Large intestine (tissue), 3 donors: ENCODE measurements around the gene CD58. TPM values are rescaled to one million over a fixed set of nuclear protein-coding genes. Genes with fewer than 3 reads are reported as not detected.

Experiments used
- DNase-seq, 2 donors: peaks; one replicate each; pipeline versions ENCODE4 v3.0.0 to v3.0.0-alpha.2; 2013
- H3K27ac ChIP-seq: one replicate; pipeline ENCODE4 v1.5.1; 2013; ENCODE audit warnings: low read length
- H3K27me3 ChIP-seq: 2 replicates; pipeline ENCODE4 v1.6.1; 2013; ENCODE audit warnings: low read length; ENCODE audit not compliant: control insufficient read depth, insufficient read depth
- H3K36me3 ChIP-seq: 2 replicates; pipeline ENCODE4 v1.6.1; 2013; ENCODE audit warnings: low read length; ENCODE audit not compliant: control insufficient read depth, insufficient read depth
- H3K4me1 ChIP-seq: one replicate; pipeline ENCODE4 v1.6.1; 2013; ENCODE audit warnings: low read length; ENCODE audit not compliant: control insufficient read depth, insufficient read depth
- H3K4me3 ChIP-seq: one replicate; pipeline ENCODE4 v1.5.1; 2013; ENCODE audit warnings: low read length
- H3K9me3 ChIP-seq: one replicate; pipeline ENCODE4 v1.6.1; 2013; ENCODE audit warnings: mild to moderate bottlenecking, low read depth, low read length, moderate library complexity; ENCODE audit not compliant: control insufficient read depth
- WGBS: methylation state at CpG from one replicate; pipeline ENCODE4 v1.1.5; 2013; ENCODE audit warnings: low lambda C conversion rate; ENCODE audit not compliant: insufficient coverage; 5-methylcytosine and 5-hydroxymethylcytosine counted together
- polyA plus RNA-seq: library from polyadenylated mRNA; unstranded; fragments of 120-200 nt; gene quantifications from one replicate; pipeline ENCODE4 v1.2.1, GENCODE V29; 2013

CD58 gene
- polyA plus RNA-seq, 1 donor: 28.6 TPM

DNA sequence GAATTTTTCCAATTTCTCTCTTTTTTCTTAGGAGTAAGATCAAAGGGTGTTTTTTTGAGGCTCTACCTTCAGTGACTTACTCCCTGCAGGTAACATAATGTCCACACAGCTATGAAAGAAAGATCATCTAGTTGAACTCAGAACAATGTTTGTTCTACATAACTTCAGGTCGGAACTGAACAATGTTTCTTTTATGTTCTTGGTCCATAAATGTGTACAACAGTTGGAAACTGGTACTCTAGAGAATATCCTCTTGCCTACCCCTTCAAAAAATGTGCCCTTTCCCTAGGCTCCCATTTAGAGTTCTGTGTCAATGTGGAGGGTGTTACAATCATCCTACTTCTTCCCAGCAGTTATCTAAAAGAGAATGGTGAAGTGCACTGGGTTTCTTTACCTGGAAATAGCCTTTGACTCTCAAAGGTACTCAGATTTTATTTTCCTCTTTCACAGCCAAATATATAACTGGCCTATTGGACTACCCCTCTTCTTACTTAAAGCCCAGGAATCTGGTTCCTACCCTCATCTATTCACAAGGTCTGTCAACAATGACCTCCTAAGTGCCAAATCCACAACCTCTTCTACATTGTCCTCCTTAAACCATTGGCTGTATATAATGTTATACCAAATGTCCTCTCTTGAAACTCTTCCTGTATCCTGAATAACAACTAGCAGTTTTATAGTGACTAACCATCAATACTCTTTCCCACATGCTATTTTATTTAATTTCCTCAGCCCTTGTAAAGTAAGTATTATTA lies 42.3 kb downstream of the CD58 start:
- peaks cover 11% of the 10 kb centered on the region for H3K36me3 ChIP-seq
- peaks cover 2% of the 10 kb centered on the region for H3K9me3 ChIP-seq
- H3K27ac ChIP-seq: no peak overlapping the region
- no peaks in the 10 kb centered on the region for H3K27me3 ChIP-seq
- DNase-seq: no peak
- no peak overlapping the region for H3K4me3 ChIP-seq
- H3K4me1 ChIP-seq: no peaks in the 10 kb centered on the region
- WGBS: no CpG with 5 or more reads among the region's 1 CpG

DNA sequence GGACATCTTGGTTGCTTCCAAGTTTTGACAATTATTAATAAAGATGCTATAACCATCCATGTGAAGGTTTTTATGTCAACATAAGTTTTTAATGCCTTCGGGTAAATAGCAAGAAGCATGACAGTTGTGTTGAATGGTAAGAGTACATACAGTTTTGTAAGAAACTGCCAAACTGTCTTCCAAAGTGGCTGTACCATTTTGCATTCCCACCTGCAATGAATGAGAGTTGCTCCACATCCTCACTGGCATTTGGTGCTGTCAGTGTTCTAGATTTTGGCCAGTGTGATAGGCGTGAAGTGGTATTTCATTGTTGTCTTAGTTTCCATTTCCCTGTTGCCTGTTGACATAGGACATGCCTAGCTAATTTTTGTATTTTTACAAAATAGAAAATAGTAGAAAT lies 45.4 kb downstream of the CD58 start:
- H3K9me3 ChIP-seq: peaks cover 2% of the 10 kb centered on the region
- H3K4me1 ChIP-seq: peaks cover 14% of the 10 kb centered on the region
- H3K27ac ChIP-seq: no peak overlapping the region
- no CpG with 5 or more reads among the region's 2 CpGs for WGBS
- DNase-seq: no peak
- H3K36me3 ChIP-seq: no peaks in the 10 kb centered on the region
- no peak overlapping the region for H3K4me3 ChIP-seq
- no peaks in the 10 kb centered on the region for H3K27me3 ChIP-seq

DNA sequence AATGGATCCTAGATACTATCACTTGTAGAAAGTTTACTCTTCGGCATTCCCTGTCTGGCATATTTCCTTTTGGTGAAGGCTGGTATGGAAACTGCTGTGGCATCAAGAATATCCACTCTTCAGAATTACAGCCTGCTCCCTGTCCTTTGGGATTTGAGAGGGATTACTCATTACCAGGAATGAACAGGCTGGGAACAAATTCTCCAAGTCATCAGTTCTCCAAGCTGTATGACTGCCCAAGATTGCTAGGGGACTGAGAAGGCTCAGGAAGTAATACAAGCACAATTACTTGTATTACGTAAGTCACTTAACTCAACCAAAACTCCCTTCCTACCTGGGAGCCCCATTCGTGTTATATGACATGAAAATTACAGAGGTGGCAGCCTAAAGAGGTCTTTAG lies 49.6 kb downstream of the CD58 start:
- Histone ChIP-seq H3K27ac (peak overlapping the region; percentile 85), H3K4me1 (peaks cover 14% of the 10 kb centered on the region), H3K9me3 (no peaks in the 10 kb centered on the region), H3K27me3 (no peaks in the 10 kb centered on the region), H3K36me3 (no peaks in the 10 kb centered on the region), H3K4me3 (no peak overlapping the region)
- 67% methylated on average over 1 of the region's 3 CpGs for WGBS
- peak; percentile 75 to 83 for DNase-seq

DNA sequence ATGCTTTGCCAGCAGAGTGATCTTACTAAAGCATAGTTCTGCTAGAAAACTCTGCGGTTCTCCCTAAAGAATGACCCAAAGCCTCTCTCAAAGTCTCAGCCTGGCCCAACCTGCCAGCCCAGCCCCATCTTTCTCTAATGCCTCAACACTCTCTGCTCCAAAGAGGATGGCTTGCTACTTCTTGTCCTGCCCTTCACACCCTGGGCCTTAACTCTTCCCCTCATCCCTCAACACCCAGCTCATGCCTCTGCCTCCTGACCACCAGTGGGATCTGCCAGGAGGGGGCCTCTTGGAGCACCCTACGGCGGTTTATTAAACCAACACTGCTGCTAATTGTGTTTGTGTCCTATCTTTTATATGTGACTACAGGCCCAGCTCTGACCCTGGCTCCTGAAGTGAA lies 52.4 kb downstream of the CD58 start:
- no peak for DNase-seq
- no peak overlapping the region for H3K27ac ChIP-seq
- no peak overlapping the region for H3K4me3 ChIP-seq
- H3K4me1 ChIP-seq: peaks cover 14% of the 10 kb centered on the region
- no peaks in the 10 kb centered on the region for H3K9me3 ChIP-seq
- H3K36me3 ChIP-seq: no peaks in the 10 kb centered on the region
- WGBS: no CpG with 5 or more reads among the region's 3 CpGs
- H3K27me3 ChIP-seq: no peaks in the 10 kb centered on the region

DNA sequence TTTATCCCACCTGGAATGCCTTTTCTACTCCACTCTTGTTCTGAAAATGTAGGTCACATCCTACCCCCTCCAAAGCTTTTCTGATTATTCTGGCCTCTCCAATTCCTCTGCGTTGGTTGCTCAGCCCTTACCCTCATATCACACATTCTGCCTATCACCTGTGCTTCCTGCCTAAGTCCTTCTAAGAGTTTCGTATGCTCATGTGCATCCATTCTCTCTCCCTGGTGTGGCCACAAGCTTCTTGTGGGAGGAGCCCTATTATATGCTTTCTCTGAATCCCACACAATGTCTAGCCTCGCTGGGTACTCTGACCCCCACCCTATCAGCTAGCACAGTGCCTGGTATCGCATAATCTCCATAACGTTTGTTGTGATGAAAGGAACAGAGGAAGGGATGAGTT lies 54.2 kb downstream of the CD58 start:
- no peak overlapping the region for H3K27ac ChIP-seq
- peaks cover 3% of the 10 kb centered on the region for H3K4me1 ChIP-seq
- no peak overlapping the region for H3K4me3 ChIP-seq
- no CpG with 5 or more reads among the region's 5 CpGs for WGBS
- no peaks in the 10 kb centered on the region for H3K36me3 ChIP-seq
- no peak for DNase-seq
- no peaks in the 10 kb centered on the region for H3K27me3 ChIP-seq
- peaks cover under 1% of the 10 kb centered on the region for H3K9me3 ChIP-seq

DNA sequence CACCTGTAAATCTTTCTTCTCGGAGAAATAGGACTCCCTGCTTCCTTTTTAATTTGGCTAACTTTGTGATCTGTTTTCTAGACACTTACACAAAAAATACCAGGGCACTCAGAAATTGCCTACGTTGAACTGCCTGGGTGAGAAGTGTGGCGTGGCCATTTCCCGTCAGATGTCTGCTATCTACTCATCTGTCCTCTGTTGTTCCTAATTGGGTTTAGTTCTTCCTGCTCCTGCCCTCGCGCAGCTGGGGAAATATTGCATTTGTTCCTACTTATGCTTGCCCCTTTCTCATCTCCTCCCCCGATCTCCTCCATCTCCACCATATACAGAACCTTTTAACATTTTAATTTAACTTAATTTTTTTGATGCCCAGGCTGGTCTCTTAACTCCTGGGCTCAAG lies 55.1 kb downstream of the CD58 start:
- Histone ChIP-seq H3K4me1 (no peaks in the 10 kb centered on the region), H3K27me3 (no peaks in the 10 kb centered on the region), H3K9me3 (peaks cover 3% of the 10 kb centered on the region), H3K27ac (no peak overlapping the region), H3K36me3 (no peaks in the 10 kb centered on the region), H3K4me3 (no peak overlapping the region)
- no peak for DNase-seq
- 92% methylated on average over 2 of the region's 7 CpGs for WGBS

DNA sequence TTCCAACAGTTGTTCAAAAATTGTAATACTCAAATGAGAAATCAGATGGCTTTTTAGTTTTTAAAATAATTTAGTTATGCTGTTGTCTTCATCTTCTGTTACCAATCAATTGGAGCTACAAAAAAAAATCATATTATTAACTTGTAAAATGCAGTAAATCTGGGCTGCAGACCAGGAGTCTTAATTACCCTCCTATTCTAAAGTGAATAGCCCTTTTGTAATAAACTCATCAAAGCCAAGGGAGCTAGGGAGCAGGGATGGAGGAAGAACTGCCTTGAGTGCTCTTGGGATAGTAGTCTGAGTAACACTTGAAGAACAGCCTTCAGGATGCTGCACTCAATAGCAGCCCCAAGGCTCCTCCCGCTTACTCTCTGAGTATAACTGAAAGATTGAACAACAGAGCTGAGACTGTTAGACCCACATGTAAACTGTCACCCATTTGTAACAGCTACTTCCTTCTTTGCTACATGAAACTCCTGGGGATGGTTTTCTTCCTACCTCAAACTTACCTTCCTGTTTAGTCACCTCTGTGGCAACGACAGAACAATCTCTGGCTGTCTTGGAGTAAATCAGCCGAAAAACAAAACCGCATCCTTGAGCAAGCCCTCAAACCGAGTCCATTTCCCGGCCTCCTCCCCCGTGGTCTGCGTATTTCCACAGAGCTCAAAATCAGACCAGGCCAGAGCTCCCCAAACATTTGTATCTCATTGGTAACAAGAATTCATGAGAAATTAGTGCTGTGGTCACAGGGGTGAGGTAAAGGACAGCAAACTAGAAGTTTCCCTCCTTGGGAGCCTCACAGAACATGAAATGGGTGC lies 55.9 kb downstream of the CD58 start:
- no peak for DNase-seq
- 20% methylated on average over 1 of the region's 8 CpGs for WGBS
- Histone ChIP-seq H3K9me3 (peaks cover 3% of the 10 kb centered on the region), H3K36me3 (no peaks in the 10 kb centered on the region), H3K27me3 (no peaks in the 10 kb centered on the region), H3K4me3 (no peak overlapping the region), H3K27ac (no peak overlapping the region), H3K4me1 (no peaks in the 10 kb centered on the region)

DNA sequence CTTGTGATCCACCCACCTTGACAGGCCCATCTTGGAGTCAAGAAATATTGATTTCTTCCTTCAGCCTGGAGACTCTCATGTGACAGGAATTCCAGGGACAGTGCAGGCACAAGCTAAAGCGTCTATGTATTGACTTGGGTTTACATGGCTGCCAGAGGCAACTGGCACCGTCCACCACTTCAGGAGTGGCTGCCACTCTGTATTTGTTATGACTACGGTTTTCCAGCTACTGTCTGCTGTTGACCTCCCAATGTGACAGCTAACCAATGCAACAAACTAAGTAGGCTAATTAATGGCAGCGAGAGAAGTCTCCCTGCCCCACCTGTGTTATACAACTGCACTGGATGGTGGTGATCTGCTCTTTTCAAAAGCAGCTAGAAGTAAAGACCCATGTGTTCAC lies 56.9 kb downstream of the CD58 start:
- no peak overlapping the region for H3K4me3 ChIP-seq
- H3K9me3 ChIP-seq: peaks cover 3% of the 10 kb centered on the region
- no CpG with 5 or more reads among the region's 4 CpGs for WGBS
- no peaks in the 10 kb centered on the region for H3K36me3 ChIP-seq
- H3K27ac ChIP-seq: no peak overlapping the region
- peaks cover 7% of the 10 kb centered on the region for H3K4me1 ChIP-seq
- no peak for DNase-seq
- H3K27me3 ChIP-seq: no peaks in the 10 kb centered on the region

DNA sequence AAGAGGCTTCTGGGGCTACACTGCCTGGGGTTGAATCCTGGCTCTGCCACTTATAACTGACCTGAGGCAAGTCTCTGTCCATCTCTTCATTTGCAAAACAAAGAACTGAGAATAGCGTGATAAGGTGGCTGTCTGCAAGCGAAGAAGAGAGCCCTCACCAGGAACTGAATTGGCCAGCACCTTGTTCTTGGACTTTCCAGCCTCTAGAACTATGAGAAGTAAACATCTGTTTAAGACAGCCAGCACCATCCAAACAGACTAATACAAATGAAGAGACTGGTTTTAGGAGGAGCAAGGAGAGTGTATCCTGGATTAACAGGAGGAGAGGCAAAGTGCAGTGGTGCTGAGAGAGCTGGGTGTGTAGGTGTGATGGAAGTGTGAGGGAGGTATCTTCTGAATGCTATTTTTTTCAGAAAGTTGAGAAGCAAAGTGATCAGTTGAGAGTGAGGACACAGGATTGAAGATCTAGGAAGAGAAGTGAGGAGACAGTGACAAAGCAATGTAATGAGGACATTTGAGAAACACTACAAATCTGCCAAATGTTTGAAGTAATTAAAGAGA lies 59.3 kb downstream of the CD58 start:
- 0% methylated on average over 1 of the region's 2 CpGs for WGBS
- Histone ChIP-seq H3K9me3 (peaks cover 3% of the 10 kb centered on the region), H3K27ac (no peak overlapping the region), H3K4me3 (no peak overlapping the region), H3K4me1 (peaks cover 21% of the 10 kb centered on the region), H3K27me3 (no peaks in the 10 kb centered on the region), H3K36me3 (no peaks in the 10 kb centered on the region)
- no peak for DNase-seq

DNA sequence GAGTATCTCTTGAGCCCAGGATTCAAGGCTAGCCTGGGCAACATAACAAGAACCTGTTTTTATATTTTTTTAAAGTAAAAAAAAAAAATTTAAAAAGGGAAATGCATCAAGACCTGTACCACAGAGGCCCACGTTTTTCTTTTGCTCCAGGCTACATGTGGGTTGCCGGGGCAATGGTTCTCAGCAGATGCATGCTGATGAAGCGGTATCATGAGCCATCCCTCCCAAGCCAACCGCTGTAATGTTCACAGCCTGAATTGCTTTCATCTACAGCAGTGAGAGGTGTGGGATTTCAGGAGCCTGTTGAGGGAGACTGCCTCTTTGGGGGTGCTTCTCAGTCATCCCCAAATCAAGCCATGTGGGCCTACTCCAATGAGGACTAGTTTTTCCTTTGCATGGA lies 60.5 kb downstream of the CD58 start:
- Histone ChIP-seq H3K4me1 (peaks cover 32% of the 10 kb centered on the region), H3K27me3 (no peaks in the 10 kb centered on the region), H3K9me3 (peaks cover 3% of the 10 kb centered on the region), H3K4me3 (no peak overlapping the region), H3K36me3 (no peaks in the 10 kb centered on the region), H3K27ac (no peak overlapping the region)
- no peak for DNase-seq
- no CpG with 5 or more reads among the region's 4 CpGs for WGBS
